ENCODE data around the gene ROPN1B. TPM values are rescaled to one million over a fixed set of nuclear protein-coding genes. Genes with fewer than 3 reads are reported as not detected.

Gene ROPN1B
- total RNA-seq, 1 experiment from 2014 or later, result not detected

- no peak for DNase-seq
- no peak overlapping the region for H3K4me2 ChIP-seq (ENCODE audit: low read depth, low read length, poor library complexity, severe bottlenecking)
- no peak overlapping the region for H3K4me3 ChIP-seq (ENCODE audit: low read length)
- H3K9ac ChIP-seq (ENCODE audit: low read length), result no peak overlapping the region
- no peaks in the 10 kb centered on the region for H3K79me2 ChIP-seq (ENCODE audit: low read length)
- no peaks in the 10 kb centered on the region for H3K4me1 ChIP-seq (ENCODE audit: low read length)
- H2AFZ ChIP-seq (ENCODE audit: low read length), result no peak overlapping the region
- H4K20me1 ChIP-seq (ENCODE audit: insufficient read depth, low read depth, low read length), result no peaks in the 10 kb centered on the region
- no peaks in the 10 kb centered on the region for H3K9me2 ChIP-seq (replicated peaks; ENCODE audit: insufficient read depth, low read length)
- H3K9me3 ChIP-seq (ENCODE audit: low read length), result no peaks in the 10 kb centered on the region
- H3K27ac ChIP-seq (ENCODE audit: low read length), result no peak overlapping the region
- no peaks in the 10 kb centered on the region for H3K36me3 ChIP-seq (ENCODE audit: insufficient read depth, low read length)
- no peaks in the 10 kb centered on the region for H3K27me3 ChIP-seq (ENCODE audit: low read length)
Measured at GRCh38 chr3:126018995-126019394, 50.0 kb downstream of the ROPN1B start.

GRCh38 chr3:126019683-126020082 lies 50.7 kb downstream of the ROPN1B start:
- H3K4me3 ChIP-seq (ENCODE audit: low read length), result no peak overlapping the region
- no peak overlapping the region for H3K4me2 ChIP-seq (ENCODE audit: low read depth, low read length, poor library complexity, severe bottlenecking)
- no peaks in the 10 kb centered on the region for H3K9me3 ChIP-seq (ENCODE audit: low read length)
- DNase-seq, result no peak
- no peak overlapping the region for H2AFZ ChIP-seq (ENCODE audit: low read length)
- no peak overlapping the region for H3K27ac ChIP-seq (ENCODE audit: low read length)
- H3K27me3 ChIP-seq (ENCODE audit: low read length), result no peaks in the 10 kb centered on the region
- no peaks in the 10 kb centered on the region for H3K4me1 ChIP-seq (ENCODE audit: low read length)
- no peaks in the 10 kb centered on the region for H3K79me2 ChIP-seq (ENCODE audit: low read length)
- no peak overlapping the region for H3K9ac ChIP-seq (ENCODE audit: low read length)
- no peaks in the 10 kb centered on the region for H3K36me3 ChIP-seq (ENCODE audit: insufficient read depth, low read length)
- H4K20me1 ChIP-seq (ENCODE audit: insufficient read depth, low read depth, low read length), result no peaks in the 10 kb centered on the region
- H3K9me2 ChIP-seq (replicated peaks; ENCODE audit: insufficient read depth, low read length), result no peaks in the 10 kb centered on the region

- DNase-seq, result no peak
Measured at GRCh38 chr3:126021224-126021623, 52.2 kb downstream of the ROPN1B start.

GRCh38 chr3:126021702-126022101 lies 52.7 kb downstream of the ROPN1B start:
- H4K20me1 ChIP-seq (ENCODE audit: insufficient read depth, low read depth, low read length), result no peaks in the 10 kb centered on the region
- H3K4me1 ChIP-seq (ENCODE audit: low read length), result no peaks in the 10 kb centered on the region
- no peak overlapping the region for H3K9ac ChIP-seq (ENCODE audit: low read length)
- no peak overlapping the region for H2AFZ ChIP-seq (ENCODE audit: low read length)
- H3K9me2 ChIP-seq (replicated peaks; ENCODE audit: insufficient read depth, low read length), result no peaks in the 10 kb centered on the region
- no peak overlapping the region for H3K4me3 ChIP-seq (ENCODE audit: low read length)
- no peaks in the 10 kb centered on the region for H3K9me3 ChIP-seq (ENCODE audit: low read length)
- H3K27me3 ChIP-seq (ENCODE audit: low read length), result no peaks in the 10 kb centered on the region
- H3K36me3 ChIP-seq (ENCODE audit: insufficient read depth, low read length), result no peaks in the 10 kb centered on the region
- DNase-seq, result no peak
- no peaks in the 10 kb centered on the region for H3K79me2 ChIP-seq (ENCODE audit: low read length)
- H3K27ac ChIP-seq (ENCODE audit: low read length), result no peak overlapping the region
- H3K4me2 ChIP-seq (ENCODE audit: low read depth, low read length, poor library complexity, severe bottlenecking), result no peak overlapping the region

More at GRCh38 chr3:126021224-126021623, 52.2 kb downstream of the ROPN1B start:
- Histone ChIP-seq H3K9ac (ENCODE audit: low read length) (no peak overlapping the region), H3K4me2 (ENCODE audit: low read depth, low read length, poor library complexity, severe bottlenecking) (no peak overlapping the region), H3K4me1 (ENCODE audit: low read length) (no peaks in the 10 kb centered on the region), H4K20me1 (ENCODE audit: insufficient read depth, low read depth, low read length) (no peaks in the 10 kb centered on the region), H3K9me2 (replicated peaks; ENCODE audit: insufficient read depth, low read length) (no peaks in the 10 kb centered on the region), H3K4me3 (ENCODE audit: low read length) (no peak overlapping the region), H2AFZ (ENCODE audit: low read length) (no peak overlapping the region), H3K9me3 (ENCODE audit: low read length) (no peaks in the 10 kb centered on the region), H3K36me3 (ENCODE audit: insufficient read depth, low read length) (no peaks in the 10 kb centered on the region), H3K27me3 (ENCODE audit: low read length) (no peaks in the 10 kb centered on the region), H3K79me2 (ENCODE audit: low read length) (no peaks in the 10 kb centered on the region), H3K27ac (ENCODE audit: low read length) (no peak overlapping the region)

GRCh38 chr3:126022741-126023359 lies 53.9 kb downstream of the ROPN1B start:
- H3K79me2 ChIP-seq (ENCODE audit: low read length), result no peaks in the 10 kb centered on the region
- H3K4me1 ChIP-seq (ENCODE audit: low read length), result no peaks in the 10 kb centered on the region

GRCh38 chr3:126023390-126023789 lies 54.4 kb downstream of the ROPN1B start:
- Histone ChIP-seq H2AFZ (ENCODE audit: low read length) (no peak overlapping the region), H4K20me1 (ENCODE audit: insufficient read depth, low read depth, low read length) (no peaks in the 10 kb centered on the region), H3K79me2 (ENCODE audit: low read length) (no peaks in the 10 kb centered on the region), H3K4me2 (ENCODE audit: low read depth, low read length, poor library complexity, severe bottlenecking) (no peak overlapping the region), H3K9me3 (ENCODE audit: low read length) (peaks cover 3% of the 10 kb centered on the region; the same call in 1 of the 2 replicates), H3K4me3 (ENCODE audit: low read length) (no peak overlapping the region), H3K27ac (ENCODE audit: low read length) (no peak overlapping the region), H3K4me1 (ENCODE audit: low read length) (no peaks in the 10 kb centered on the region), H3K27me3 (ENCODE audit: low read length) (no peaks in the 10 kb centered on the region), H3K9me2 (replicated peaks; ENCODE audit: insufficient read depth, low read length) (no peaks in the 10 kb centered on the region), H3K9ac (ENCODE audit: low read length) (no peak overlapping the region), H3K36me3 (ENCODE audit: insufficient read depth, low read length) (no peaks in the 10 kb centered on the region)
- no peak for DNase-seq

More at GRCh38 chr3:126022741-126023359, 53.9 kb downstream of the ROPN1B start:
- no peak for DNase-seq
- Histone ChIP-seq H3K36me3 (ENCODE audit: insufficient read depth, low read length) (no peaks in the 10 kb centered on the region), H3K4me3 (ENCODE audit: low read length) (no peak overlapping the region), H3K27ac (ENCODE audit: low read length) (no peak overlapping the region), H3K27me3 (ENCODE audit: low read length) (no peaks in the 10 kb centered on the region), H3K9ac (ENCODE audit: low read length) (no peak overlapping the region), H3K9me3 (ENCODE audit: low read length) (no peaks in the 10 kb centered on the region), H3K4me2 (ENCODE audit: low read depth, low read length, poor library complexity, severe bottlenecking) (no peak overlapping the region), H3K9me2 (replicated peaks; ENCODE audit: insufficient read depth, low read length) (no peaks in the 10 kb centered on the region), H2AFZ (ENCODE audit: low read length) (no peak overlapping the region), H4K20me1 (ENCODE audit: insufficient read depth, low read depth, low read length) (no peaks in the 10 kb centered on the region)

- DNase-seq, result no peak
- Histone ChIP-seq H3K79me2 (ENCODE audit: low read length) (no peaks in the 10 kb centered on the region), H3K36me3 (ENCODE audit: insufficient read depth, low read length) (no peaks in the 10 kb centered on the region), H3K27ac (ENCODE audit: low read length) (no peak overlapping the region), H3K4me3 (ENCODE audit: low read length) (no peak overlapping the region), H3K4me1 (ENCODE audit: low read length) (no peaks in the 10 kb centered on the region), H3K9me2 (replicated peaks; ENCODE audit: insufficient read depth, low read length) (no peaks in the 10 kb centered on the region), H2AFZ (ENCODE audit: low read length) (no peak overlapping the region), H3K9me3 (ENCODE audit: low read length) (peaks cover 6% of the 10 kb centered on the region), H3K4me2 (ENCODE audit: low read depth, low read length, poor library complexity, severe bottlenecking) (no peak overlapping the region), H3K9ac (ENCODE audit: low read length) (no peak overlapping the region), H3K27me3 (ENCODE audit: low read length) (no peaks in the 10 kb centered on the region), H4K20me1 (ENCODE audit: insufficient read depth, low read depth, low read length) (no peaks in the 10 kb centered on the region)
Measured at GRCh38 chr3:126024049-126024854, 55.3 kb downstream of the ROPN1B start.

- no peaks in the 10 kb centered on the region for H3K4me1 ChIP-seq (ENCODE audit: low read length)
- H3K9me2 ChIP-seq (replicated peaks; ENCODE audit: insufficient read depth, low read length), result no peaks in the 10 kb centered on the region
- no peak overlapping the region for H3K9ac ChIP-seq (ENCODE audit: low read length)
- H3K36me3 ChIP-seq (ENCODE audit: insufficient read depth, low read length), result no peaks in the 10 kb centered on the region
- no peak overlapping the region for H3K4me3 ChIP-seq (ENCODE audit: low read length)
- H3K4me2 ChIP-seq (ENCODE audit: low read depth, low read length, poor library complexity, severe bottlenecking), result no peak overlapping the region
- H4K20me1 ChIP-seq (ENCODE audit: insufficient read depth, low read depth, low read length), result no peaks in the 10 kb centered on the region
- H3K27ac ChIP-seq (ENCODE audit: low read length), result no peak overlapping the region
- no peak overlapping the region for H2AFZ ChIP-seq (ENCODE audit: low read length)
- peaks cover 6% of the 10 kb centered on the region for H3K9me3 ChIP-seq (ENCODE audit: low read length)
- no peaks in the 10 kb centered on the region for H3K79me2 ChIP-seq (ENCODE audit: low read length)
- no peaks in the 10 kb centered on the region for H3K27me3 ChIP-seq (ENCODE audit: low read length)
- no peak for DNase-seq
Measured at GRCh38 chr3:126025116-126025729, 56.2 kb downstream of the ROPN1B start.

Measured in Karpas-422 (cell line).